ENCODE measurements around the gene NHLRC2.

The NHLRC2 gene

DNA sequence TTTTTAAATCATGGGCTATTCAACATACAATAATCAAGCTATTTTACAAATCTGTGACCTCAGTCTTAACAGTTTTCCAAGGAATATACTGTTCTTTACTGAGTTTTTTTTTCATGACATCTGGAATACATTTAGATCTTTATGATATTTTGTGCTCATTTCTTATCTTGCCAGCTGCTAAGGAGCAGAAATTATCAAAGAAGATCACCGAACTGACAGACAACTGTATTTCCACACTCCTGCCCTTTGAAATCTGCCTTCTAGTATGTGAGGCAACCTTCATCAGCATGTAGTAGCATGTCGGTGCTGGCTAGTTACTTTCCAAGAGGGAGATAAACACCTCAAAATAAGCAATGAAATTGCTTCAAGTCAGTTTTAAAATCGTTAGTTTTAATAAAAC is 66.4 kb downstream of the NHLRC2 start:
- Histone ChIP-seq H3K36me3 (ENCODE audit: insufficient read depth) (no peaks in the 10 kb centered on the region; the same call in 1 of the 2 replicates), H3K9ac (no peak overlapping the region), H3K27ac (no peak overlapping the region), H3K4me2 (no peak overlapping the region), H3K27me3 (ENCODE audit: insufficient read depth, low read depth) (no peaks in the 10 kb centered on the region), H3K4me3 (IDR thresholded peaks at IDR 0.05; ENCODE audit: insufficient read depth, low read depth, low read length) (no peak overlapping the region), H2AFZ (ENCODE audit: low read depth) (no peak overlapping the region), H3K79me2 (ENCODE audit: insufficient read depth, low read depth) (no peaks in the 10 kb centered on the region), H4K20me1 (ENCODE audit: insufficient read depth) (no peaks in the 10 kb centered on the region), H3K4me1 (ENCODE audit: low read depth, poor library complexity, severe bottlenecking) (no peaks in the 10 kb centered on the region)
- TF ChIP-seq, protein P1, sequence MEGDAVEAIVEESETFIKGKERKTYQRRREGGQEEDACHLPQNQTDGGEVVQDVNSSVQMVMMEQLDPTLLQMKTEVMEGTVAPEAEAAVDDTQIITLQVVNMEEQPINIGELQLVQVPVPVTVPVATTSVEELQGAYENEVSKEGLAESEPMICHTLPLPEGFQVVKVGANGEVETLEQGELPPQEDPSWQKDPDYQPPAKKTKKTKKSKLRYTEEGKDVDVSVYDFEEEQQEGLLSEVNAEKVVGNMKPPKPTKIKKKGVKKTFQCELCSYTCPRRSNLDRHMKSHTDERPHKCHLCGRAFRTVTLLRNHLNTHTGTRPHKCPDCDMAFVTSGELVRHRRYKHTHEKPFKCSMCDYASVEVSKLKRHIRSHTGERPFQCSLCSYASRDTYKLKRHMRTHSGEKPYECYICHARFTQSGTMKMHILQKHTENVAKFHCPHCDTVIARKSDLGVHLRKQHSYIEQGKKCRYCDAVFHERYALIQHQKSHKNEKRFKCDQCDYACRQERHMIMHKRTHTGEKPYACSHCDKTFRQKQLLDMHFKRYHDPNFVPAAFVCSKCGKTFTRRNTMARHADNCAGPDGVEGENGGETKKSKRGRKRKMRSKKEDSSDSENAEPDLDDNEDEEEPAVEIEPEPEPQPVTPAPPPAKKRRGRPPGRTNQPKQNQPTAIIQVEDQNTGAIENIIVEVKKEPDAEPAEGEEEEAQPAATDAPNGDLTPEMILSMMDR (conservative IDR thresholded peaks at IDR 0.05; ENCODE audit: low read depth, low read length): no peak

DNA sequence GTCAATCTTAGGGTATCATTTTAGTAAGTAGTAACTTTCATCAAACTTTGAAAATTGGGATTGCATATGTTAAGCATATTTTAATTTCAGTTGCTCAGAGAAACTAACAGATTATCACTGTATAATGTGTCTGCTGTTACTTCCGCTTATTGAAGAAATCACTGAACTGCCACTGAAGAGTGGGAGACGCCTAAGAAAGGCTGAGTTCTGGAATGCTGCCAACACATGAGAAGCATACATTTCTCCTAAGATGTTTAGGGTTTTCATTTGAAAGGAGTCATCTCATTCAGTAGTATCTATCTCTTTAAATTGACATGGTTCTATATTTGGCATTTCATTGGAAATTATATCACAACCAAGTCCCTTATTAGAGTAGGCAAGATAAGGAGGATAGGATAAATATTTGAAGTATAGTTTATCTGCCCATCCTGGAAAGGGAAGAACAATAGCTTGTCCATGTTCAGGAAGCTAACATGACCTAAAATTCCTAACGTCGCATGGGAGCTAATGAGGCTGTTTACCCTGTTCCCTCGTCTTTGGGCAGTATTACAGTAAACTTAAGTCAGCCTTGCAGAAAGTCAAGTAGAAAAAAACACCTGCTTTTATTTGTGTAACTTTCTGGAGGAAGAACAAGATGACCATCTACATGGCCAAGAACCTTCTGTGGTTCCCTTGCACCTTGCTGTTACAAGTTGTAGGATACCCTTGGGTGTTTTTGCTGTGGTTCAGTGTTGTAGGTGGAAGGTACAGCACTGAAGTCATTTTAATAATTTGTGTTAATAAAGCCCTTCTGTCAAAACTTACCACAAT is 67.3 kb downstream of the NHLRC2 start:
- H3K9ac ChIP-seq: no peak overlapping the region
- H3K4me2 ChIP-seq: no peak overlapping the region

DNA sequence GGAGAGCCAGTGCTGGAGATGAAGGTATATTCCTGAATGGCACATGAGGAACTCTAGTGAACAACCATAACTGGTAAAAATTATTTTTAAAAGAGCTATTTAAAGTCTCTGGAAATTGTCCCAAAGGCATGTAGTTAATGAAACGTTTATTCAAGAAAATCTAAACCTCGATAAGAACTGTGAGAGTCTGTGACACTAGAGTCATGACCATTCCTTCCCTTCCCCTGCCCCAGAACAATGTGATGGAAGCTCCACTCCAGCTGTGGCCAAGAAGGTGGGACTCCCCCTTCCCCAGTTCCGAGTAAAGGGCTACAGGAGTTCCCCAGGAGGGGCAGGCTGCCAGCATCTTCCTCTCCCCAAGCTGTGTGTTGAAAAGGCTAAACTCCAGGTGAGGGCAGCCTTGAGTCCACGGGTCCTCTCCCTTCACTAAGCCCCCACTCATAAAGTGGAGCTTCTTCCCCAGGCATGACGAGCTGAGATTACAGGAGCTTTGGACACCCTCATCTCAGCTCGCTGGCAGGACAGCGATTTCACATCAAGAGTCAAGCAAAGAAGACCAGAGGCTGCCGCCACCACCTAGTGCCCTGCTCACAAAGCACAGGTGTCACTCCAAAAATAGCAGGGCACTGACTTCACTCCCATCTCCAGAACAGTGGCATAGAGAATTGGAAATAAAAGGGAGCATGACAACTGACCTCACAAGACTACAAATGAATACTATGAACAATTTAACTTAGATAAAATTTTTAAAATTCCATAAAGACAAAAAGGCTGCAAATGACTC is 68.5 kb downstream of the NHLRC2 start:
- no peaks in the 10 kb centered on the region for H4K20me1 ChIP-seq (ENCODE audit: insufficient read depth)
- H3K4me3 ChIP-seq (IDR thresholded peaks at IDR 0.05; ENCODE audit: insufficient read depth, low read depth, low read length): no peak overlapping the region
- TF ChIP-seq, protein P1 (conservative IDR thresholded peaks at IDR 0.05; ENCODE audit: low read depth, low read length): no peak
- no peaks in the 10 kb centered on the region for H3K27me3 ChIP-seq (ENCODE audit: insufficient read depth, low read depth)
- H3K9ac ChIP-seq: no peak overlapping the region
- H3K4me1 ChIP-seq (ENCODE audit: low read depth, poor library complexity, severe bottlenecking): no peaks in the 10 kb centered on the region
- H3K4me2 ChIP-seq: no peak overlapping the region
- no peaks in the 10 kb centered on the region; the same call in 1 of the 2 replicates for H3K36me3 ChIP-seq (ENCODE audit: insufficient read depth)
- H3K27ac ChIP-seq: no peak overlapping the region
- H2AFZ ChIP-seq (ENCODE audit: low read depth): no peak overlapping the region
- no peaks in the 10 kb centered on the region for H3K79me2 ChIP-seq (ENCODE audit: insufficient read depth, low read depth)

More for the DNA sequence above, 67.3 kb downstream of the NHLRC2 start:
- Histone ChIP-seq H3K79me2 (ENCODE audit: insufficient read depth, low read depth) (no peaks in the 10 kb centered on the region), H3K27me3 (ENCODE audit: insufficient read depth, low read depth) (no peaks in the 10 kb centered on the region), H3K4me3 (IDR thresholded peaks at IDR 0.05; ENCODE audit: insufficient read depth, low read depth, low read length) (no peak overlapping the region), H3K36me3 (ENCODE audit: insufficient read depth) (no peaks in the 10 kb centered on the region; the same call in 1 of the 2 replicates), H3K27ac (no peak overlapping the region), H4K20me1 (ENCODE audit: insufficient read depth) (no peaks in the 10 kb centered on the region), H2AFZ (ENCODE audit: low read depth) (no peak overlapping the region), H3K4me1 (ENCODE audit: low read depth, poor library complexity, severe bottlenecking) (no peaks in the 10 kb centered on the region)
- TF ChIP-seq, protein P1 (conservative IDR thresholded peaks at IDR 0.05; ENCODE audit: low read depth, low read length): no peak

DNA sequence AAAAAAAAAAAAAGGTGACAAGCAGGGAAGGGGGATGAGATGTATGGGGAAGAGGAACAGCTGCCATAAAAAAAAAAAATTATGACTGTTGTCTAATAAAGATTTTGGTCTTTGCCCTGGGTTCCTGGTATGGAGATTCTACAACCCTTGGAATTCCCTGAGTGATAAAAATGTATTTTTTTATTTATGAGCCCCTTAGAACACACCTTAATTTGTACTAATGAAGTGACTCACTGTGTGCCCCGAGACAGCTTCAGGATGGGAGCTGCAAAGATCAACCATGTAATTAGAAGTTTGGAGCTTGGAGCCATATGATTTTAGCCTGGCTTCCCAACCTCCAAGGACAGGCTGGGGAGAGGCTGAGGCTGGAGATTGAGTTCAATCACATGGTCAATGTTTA is 69.7 kb downstream of the NHLRC2 start:
- H3K9ac ChIP-seq: no peak overlapping the region
- no peak overlapping the region for H3K4me2 ChIP-seq
- H2AFZ ChIP-seq (ENCODE audit: low read depth): no peak overlapping the region
- no peaks in the 10 kb centered on the region for H3K79me2 ChIP-seq (ENCODE audit: insufficient read depth, low read depth)
- H3K36me3 ChIP-seq (ENCODE audit: insufficient read depth): no peaks in the 10 kb centered on the region
- H4K20me1 ChIP-seq (ENCODE audit: insufficient read depth): no peaks in the 10 kb centered on the region
- no peak overlapping the region for H3K27ac ChIP-seq
- H3K4me3 ChIP-seq (IDR thresholded peaks at IDR 0.05; ENCODE audit: insufficient read depth, low read depth, low read length): no peak overlapping the region
- no peaks in the 10 kb centered on the region for H3K27me3 ChIP-seq (ENCODE audit: insufficient read depth, low read depth)
- no peaks in the 10 kb centered on the region for H3K4me1 ChIP-seq (ENCODE audit: low read depth, poor library complexity, severe bottlenecking)
- TF ChIP-seq, protein P1 (conservative IDR thresholded peaks at IDR 0.05; ENCODE audit: low read depth, low read length): no peak
